GM23338 (cell line): ENCODE results near the gene TLE3. TPM values are rescaled to one million over a fixed set of nuclear protein-coding genes. Genes with fewer than 3 reads are reported as not detected.

Experiments
- ATAC-seq: fragments of 200-7000 bp; cut with Tn5 transposase; 3 replicates; pipeline ENCODE4 v1.9.1; 2020
- DNase-seq: peaks from one replicate; pipeline ENCODE4 v3.0.0-alpha.2; 2015; ENCODE audit warnings: low spot score
- H2AFZ ChIP-seq: fragments of 200-600 bp; sonication (generic); 2 replicates; pipeline ENCODE4 v1.8.0; 2016; ENCODE audit warnings: antibody characterized with exemption, mild to moderate bottlenecking, moderate library complexity
- H3F3A ChIP-seq: fragments of 200-600 bp; sonication (generic); replicated peaks from 2 replicates; pipeline ENCODE4 v1.8.0; 2017; ENCODE audit warnings: antibody characterized with exemption, mixed run types, low read depth
- H3K27ac ChIP-seq: fragments of 200-600 bp; sonication (generic); 2 replicates; pipeline ENCODE4 v1.6.1; 2016; ENCODE audit warnings: low read depth
- H3K27me3 ChIP-seq: fragments of 200-600 bp; sonication (generic); 2 replicates; pipeline ENCODE4 v1.8.0; 2016; ENCODE audit warnings: mild to moderate bottlenecking, mixed run types, moderate library complexity; ENCODE audit not compliant: insufficient read depth
- H3K36me3 ChIP-seq: fragments of 200-600 bp; sonication (generic); 2 replicates; pipeline ENCODE4 v1.8.0; 2016; ENCODE audit warnings: mild to moderate bottlenecking; ENCODE audit not compliant: insufficient read depth
- H3K4me1 ChIP-seq: fragments of 200-600 bp; sonication (generic); 2 replicates; pipeline ENCODE4 v1.8.0; 2016; ENCODE audit warnings: mild to moderate bottlenecking, moderate library complexity; ENCODE audit not compliant: insufficient read depth
- H3K4me2 ChIP-seq: fragments of 200-600 bp; sonication (generic); 2 replicates; pipeline ENCODE4 v1.7.1; 2017; ENCODE audit warnings: mixed run types
- H3K4me3 ChIP-seq: fragments of 200-600 bp; sonication (generic); 2 replicates; pipeline ENCODE4 v1.6.1; 2016; ENCODE audit warnings: mixed run types
- H3K79me2 ChIP-seq: fragments of 200-600 bp; sonication (generic); replicated peaks from 2 replicates; pipeline ENCODE4 v1.8.0; 2017; ENCODE audit warnings: mild to moderate bottlenecking; ENCODE audit not compliant: insufficient read depth
- H3K9me2 ChIP-seq: fragments of 200-600 bp; sonication (generic); 2 replicates; pipeline ENCODE4 v1.8.0; 2017; ENCODE audit not compliant: insufficient read depth
- H4K20me1 ChIP-seq: fragments of 200-600 bp; sonication (generic); replicated peaks from 2 replicates; pipeline ENCODE4 v1.8.0; 2017; ENCODE audit warnings: mild to moderate bottlenecking; ENCODE audit not compliant: insufficient read depth
- H3K27ac Mint-ChIP-seq: 2 replicates; pipeline ENCODE4 v1.8.0; 2020; ENCODE audit warnings: inconsistent platforms, mild to moderate bottlenecking, moderate library complexity, mixed read lengths
- H3K27me3 Mint-ChIP-seq: 3 replicates; pipeline ENCODE4 v1.8.0; 2022; ENCODE audit warnings: low read depth, mild to moderate bottlenecking, moderate library complexity, mixed read lengths, inconsistent platforms; ENCODE audit not compliant: insufficient read depth, poor library complexity
- H3K36me3 Mint-ChIP-seq: 3 replicates; pipeline ENCODE4 v1.8.0; 2021; ENCODE audit warnings: low read depth, mild to moderate bottlenecking, inconsistent platforms, moderate library complexity, mixed read lengths
- H3K4me1 Mint-ChIP-seq: 3 replicates; pipeline ENCODE4 v1.8.0; 2020; ENCODE audit warnings: mild to moderate bottlenecking, inconsistent platforms, mixed read lengths
- H3K4me3 Mint-ChIP-seq: 3 replicates; pipeline ENCODE4 v1.8.0; 2021; ENCODE audit warnings: moderate library complexity, mild to moderate bottlenecking, inconsistent platforms, mixed read lengths
- H3K9me3 Mint-ChIP-seq: 3 replicates; pipeline ENCODE4 v1.8.0; 2020; ENCODE audit warnings: moderate library complexity, mild to moderate bottlenecking, inconsistent platforms, mixed read lengths
- CREB1 ChIP-seq: fragments of 250-450 bp; sonication (Bioruptor Pico); IDR thresholded peaks from 2 replicates; pipeline ENCODE4 v1.5.0; 2020; ENCODE audit warnings: low read depth, mild to moderate bottlenecking, moderate library complexity
- CTCF ChIP-seq, 2 experiments: fragments of 200-600 bp in 1 of 2; sonication (generic) in 1 of 2; conservative IDR thresholded peaks; 2 replicates each; pipeline versions ENCODE4 v1.5.1 to v1.6.1; 2016 to 2017; ENCODE audit warnings: antibody characterized with exemption in 2 of 2, low read depth in 2 of 2, mild to moderate bottlenecking in 2 of 2, moderate library complexity in 1 of 2
- ETS1 ChIP-seq: IDR thresholded peaks from 2 replicates; pipeline ENCODE4 v1.6.1; 2016; ENCODE audit warnings: antibody characterized with exemption
- EZH2 ChIP-seq: fragments of 200-600 bp; sonication (generic); IDR thresholded peaks from one replicate; pipeline ENCODE4 v1.8.0; 2017; ENCODE audit warnings: antibody characterized with exemption, mild to moderate bottlenecking, low read depth; ENCODE audit not compliant: unreplicated experiment
- EZH2phosphoT487 ChIP-seq: fragments of 200-600 bp; sonication (generic); IDR thresholded peaks from one replicate; pipeline ENCODE4 v1.8.1; 2018; ENCODE audit warnings: antibody characterized with exemption; ENCODE audit not compliant: unreplicated experiment
- JUNB ChIP-seq: IDR thresholded peaks from one replicate; pipeline ENCODE4 v1.6.1; 2016; ENCODE audit warnings: antibody characterized with exemption; ENCODE audit not compliant: unreplicated experiment
- NANOG ChIP-seq: IDR thresholded peaks from 2 replicates; pipeline ENCODE4 v1.6.1; 2016; ENCODE audit warnings: antibody characterized with exemption, borderline replicate concordance
- POLR2AphosphoS5 ChIP-seq: IDR thresholded peaks from 2 replicates; pipeline ENCODE4 v1.6.1; 2016; ENCODE audit warnings: antibody characterized with exemption, low read depth
- STAT1 ChIP-seq: IDR thresholded peaks from one replicate; pipeline ENCODE4 v1.6.1; 2016; ENCODE audit warnings: antibody characterized with exemption; ENCODE audit not compliant: unreplicated experiment
- ZNF114 ChIP-seq: fragments of 250-450 bp; sonication (Bioruptor Pico); IDR thresholded peaks from 2 replicates; pipeline ENCODE4 v1.5.0; 2020; ENCODE audit warnings: mild to moderate bottlenecking, moderate library complexity
- ZNF331 ChIP-seq: fragments of 250-450 bp; sonication (Bioruptor Pico); IDR thresholded peaks from 2 replicates; pipeline ENCODE4 v1.5.0; 2020; ENCODE audit warnings: low read depth, mild to moderate bottlenecking, moderate library complexity
- polyA plus RNA-seq: library from polyadenylated mRNA; unstranded; fragments of >200 nt; fragmentation: Nextera tagmentation; extraction: Ambion mirVana; gene quantifications from 2 replicates; pipeline ENCODE4 v1.2.1, GENCODE V29; 2016
- total RNA-seq: library from RNA; depleted of rRNA; stranded (reverse); fragments of >200 nt; shearing (Covaris generic); gene quantifications from 2 replicates; pipeline ENCODE4 v1.2.3, GENCODE V29; 2014
- TF ChIP-seq, protein P1 (sequence below): IDR thresholded peaks from one replicate; pipeline ENCODE4 v1.6.1; 2018; ENCODE audit warnings: antibody characterized with exemption; ENCODE audit not compliant: unreplicated experiment
- TF ChIP-seq, protein P2 (sequence below): fragments of 250-450 bp; sonication (Bioruptor Pico); IDR thresholded peaks from 2 replicates; pipeline ENCODE4 v1.5.0; 2020; ENCODE audit warnings: mild to moderate bottlenecking, moderate library complexity

The TLE3 gene
- total and polyA plus RNA-seq, 2 experiments from 2014 or later = 10.4 to 79.5 TPM

DNA sequence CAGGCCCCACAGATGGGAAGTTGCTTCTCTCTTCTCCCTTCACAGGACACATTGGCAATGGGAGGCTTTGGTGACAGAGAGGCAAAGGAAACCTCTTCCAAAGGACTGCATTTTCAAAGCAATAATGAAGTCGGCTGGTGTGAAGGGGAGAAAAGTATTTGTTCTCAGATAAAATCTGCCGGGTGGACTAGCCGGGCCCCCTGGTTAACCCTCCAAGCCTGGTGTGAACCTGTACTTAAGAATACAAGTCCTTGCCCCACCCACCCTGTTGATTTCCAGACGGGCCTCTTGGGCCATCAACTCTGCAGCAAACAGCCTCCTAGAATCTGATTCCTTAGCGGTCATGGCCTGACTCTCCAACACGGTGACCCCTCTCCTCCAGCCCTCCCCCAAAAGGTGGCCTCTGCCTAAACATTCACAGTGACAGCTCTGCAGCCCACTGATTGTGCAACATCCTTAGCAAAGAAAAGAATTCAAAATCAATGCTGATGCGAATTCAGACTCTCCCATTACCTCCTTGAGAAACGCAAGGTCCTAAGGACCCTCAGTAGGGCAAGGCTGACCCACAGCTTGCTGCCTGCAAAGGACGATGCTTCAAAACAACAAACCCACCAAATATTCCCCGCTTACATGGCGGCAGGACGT, 9.9 kb downstream of the TLE3 start:
- Histone ChIP-seq H3K9me2 (no peaks in the 10 kb centered on the region), H2AFZ (no peak overlapping the region), H3K27me3 (peaks cover 20% of the 10 kb centered on the region), H3K4me2 (peak overlapping the region; percentile 73), H3K79me2 (peaks cover 92% of the 10 kb centered on the region), H3K4me3 (0 out of 2 replicates have a peak overlapping the region, but pooled peaks have one; percentile 26), H3K27ac (no peak overlapping the region), H4K20me1 (peaks cover 63% of the 10 kb centered on the region), H3K36me3 (no peaks in the 10 kb centered on the region; the same call in 1 of the 2 replicates), H3K4me1 (peaks cover 82% of the 10 kb centered on the region), H3F3A (no peaks in the 10 kb centered on the region)
- TF ChIP-seq STAT1 (no peak), ETS1 (no peak), NANOG (no peak), ZNF331 (CRISPR knock-in tag) (no peak), CTCF (conservative IDR thresholded peaks at IDR 0.05; ENCODE audit: low read depth in 2 of 2) (no peak), POLR2AphosphoS5 (no peak), ZNF114 (CRISPR knock-in tag) (no peak), EZH2phosphoT487 (no peak), CREB1 (CRISPR knock-in tag) (no peak), JUNB (no peak), EZH2 (no peak)
- TF ChIP-seq, protein P1, sequence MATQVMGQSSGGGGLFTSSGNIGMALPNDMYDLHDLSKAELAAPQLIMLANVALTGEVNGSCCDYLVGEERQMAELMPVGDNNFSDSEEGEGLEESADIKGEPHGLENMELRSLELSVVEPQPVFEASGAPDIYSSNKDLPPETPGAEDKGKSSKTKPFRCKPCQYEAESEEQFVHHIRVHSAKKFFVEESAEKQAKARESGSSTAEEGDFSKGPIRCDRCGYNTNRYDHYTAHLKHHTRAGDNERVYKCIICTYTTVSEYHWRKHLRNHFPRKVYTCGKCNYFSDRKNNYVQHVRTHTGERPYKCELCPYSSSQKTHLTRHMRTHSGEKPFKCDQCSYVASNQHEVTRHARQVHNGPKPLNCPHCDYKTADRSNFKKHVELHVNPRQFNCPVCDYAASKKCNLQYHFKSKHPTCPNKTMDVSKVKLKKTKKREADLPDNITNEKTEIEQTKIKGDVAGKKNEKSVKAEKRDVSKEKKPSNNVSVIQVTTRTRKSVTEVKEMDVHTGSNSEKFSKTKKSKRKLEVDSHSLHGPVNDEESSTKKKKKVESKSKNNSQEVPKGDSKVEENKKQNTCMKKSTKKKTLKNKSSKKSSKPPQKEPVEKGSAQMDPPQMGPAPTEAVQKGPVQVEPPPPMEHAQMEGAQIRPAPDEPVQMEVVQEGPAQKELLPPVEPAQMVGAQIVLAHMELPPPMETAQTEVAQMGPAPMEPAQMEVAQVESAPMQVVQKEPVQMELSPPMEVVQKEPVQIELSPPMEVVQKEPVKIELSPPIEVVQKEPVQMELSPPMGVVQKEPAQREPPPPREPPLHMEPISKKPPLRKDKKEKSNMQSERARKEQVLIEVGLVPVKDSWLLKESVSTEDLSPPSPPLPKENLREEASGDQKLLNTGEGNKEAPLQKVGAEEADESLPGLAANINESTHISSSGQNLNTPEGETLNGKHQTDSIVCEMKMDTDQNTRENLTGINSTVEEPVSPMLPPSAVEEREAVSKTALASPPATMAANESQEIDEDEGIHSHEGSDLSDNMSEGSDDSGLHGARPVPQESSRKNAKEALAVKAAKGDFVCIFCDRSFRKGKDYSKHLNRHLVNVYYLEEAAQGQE = no peak
- TF ChIP-seq, protein P2, sequence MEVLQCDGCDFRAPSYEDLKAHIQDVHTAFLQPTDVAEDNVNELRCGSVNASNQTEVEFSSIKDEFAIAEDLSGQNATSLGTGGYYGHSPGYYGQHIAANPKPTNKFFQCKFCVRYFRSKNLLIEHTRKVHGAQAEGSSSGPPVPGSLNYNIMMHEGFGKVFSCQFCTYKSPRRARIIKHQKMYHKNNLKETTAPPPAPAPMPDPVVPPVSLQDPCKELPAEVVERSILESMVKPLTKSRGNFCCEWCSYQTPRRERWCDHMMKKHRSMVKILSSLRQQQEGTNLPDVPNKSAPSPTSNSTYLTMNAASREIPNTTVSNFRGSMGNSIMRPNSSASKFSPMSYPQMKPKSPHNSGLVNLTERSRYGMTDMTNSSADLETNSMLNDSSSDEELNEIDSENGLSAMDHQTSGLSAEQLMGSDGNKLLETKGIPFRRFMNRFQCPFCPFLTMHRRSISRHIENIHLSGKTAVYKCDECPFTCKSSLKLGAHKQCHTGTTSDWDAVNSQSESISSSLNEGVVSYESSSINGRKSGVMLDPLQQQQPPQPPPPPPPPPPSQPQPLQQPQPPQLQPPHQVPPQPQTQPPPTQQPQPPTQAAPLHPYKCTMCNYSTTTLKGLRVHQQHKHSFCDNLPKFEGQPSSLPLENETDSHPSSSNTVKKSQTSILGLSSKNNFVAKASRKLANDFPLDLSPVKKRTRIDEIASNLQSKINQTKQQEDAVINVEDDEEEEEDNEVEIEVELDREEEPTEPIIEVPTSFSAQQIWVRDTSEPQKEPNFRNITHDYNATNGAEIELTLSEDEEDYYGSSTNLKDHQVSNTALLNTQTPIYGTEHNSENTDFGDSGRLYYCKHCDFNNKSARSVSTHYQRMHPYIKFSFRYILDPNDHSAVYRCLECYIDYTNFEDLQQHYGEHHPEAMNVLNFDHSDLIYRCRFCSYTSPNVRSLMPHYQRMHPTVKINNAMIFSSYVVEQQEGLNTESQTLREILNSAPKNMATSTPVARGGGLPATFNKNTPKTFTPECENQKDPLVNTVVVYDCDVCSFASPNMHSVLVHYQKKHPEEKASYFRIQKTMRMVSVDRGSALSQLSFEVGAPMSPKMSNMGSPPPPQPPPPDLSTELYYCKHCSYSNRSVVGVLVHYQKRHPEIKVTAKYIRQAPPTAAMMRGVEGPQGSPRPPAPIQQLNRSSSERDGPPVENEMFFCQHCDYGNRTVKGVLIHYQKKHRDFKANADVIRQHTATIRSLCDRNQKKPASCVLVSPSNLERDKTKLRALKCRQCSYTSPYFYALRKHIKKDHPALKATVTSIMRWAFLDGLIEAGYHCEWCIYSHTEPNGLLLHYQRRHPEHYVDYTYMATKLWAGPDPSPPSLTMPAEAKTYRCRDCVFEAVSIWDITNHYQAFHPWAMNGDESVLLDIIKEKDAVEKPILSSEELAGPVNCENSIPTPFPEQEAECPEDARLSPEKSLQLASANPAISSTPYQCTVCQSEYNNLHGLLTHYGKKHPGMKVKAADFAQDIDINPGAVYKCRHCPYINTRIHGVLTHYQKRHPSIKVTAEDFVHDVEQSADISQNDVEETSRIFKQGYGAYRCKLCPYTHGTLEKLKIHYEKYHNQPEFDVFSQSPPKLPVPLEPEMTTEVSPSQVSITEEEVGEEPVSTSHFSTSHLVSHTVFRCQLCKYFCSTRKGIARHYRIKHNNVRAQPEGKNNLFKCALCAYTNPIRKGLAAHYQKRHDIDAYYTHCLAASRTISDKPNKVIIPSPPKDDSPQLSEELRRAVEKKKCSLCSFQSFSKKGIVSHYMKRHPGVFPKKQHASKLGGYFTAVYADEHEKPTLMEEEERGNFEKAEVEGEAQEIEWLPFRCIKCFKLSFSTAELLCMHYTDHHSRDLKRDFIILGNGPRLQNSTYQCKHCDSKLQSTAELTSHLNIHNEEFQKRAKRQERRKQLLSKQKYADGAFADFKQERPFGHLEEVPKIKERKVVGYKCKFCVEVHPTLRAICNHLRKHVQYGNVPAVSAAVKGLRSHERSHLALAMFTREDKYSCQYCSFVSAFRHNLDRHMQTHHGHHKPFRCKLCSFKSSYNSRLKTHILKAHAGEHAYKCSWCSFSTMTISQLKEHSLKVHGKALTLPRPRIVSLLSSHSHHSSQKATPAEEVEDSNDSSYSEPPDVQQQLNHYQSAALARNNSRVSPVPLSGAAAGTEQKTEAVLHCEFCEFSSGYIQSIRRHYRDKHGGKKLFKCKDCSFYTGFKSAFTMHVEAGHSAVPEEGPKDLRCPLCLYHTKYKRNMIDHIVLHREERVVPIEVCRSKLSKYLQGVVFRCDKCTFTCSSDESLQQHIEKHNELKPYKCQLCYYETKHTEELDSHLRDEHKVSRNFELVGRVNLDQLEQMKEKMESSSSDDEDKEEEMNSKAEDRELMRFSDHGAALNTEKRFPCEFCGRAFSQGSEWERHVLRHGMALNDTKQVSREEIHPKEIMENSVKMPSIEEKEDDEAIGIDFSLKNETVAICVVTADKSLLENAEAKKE (CRISPR knock-in tag) = no peak
- Mint-ChIP-seq H3K9me3 (no peaks in the 10 kb centered on the region), H3K4me3 (peak overlapping the region; percentile 13; the same call in 2 of the 3 replicates), H3K27ac (no peak overlapping the region), H3K4me1 (peaks cover 94% of the 10 kb centered on the region), H3K36me3 (peaks cover 78% of the 10 kb centered on the region), H3K27me3 (peaks cover 22% of the 10 kb centered on the region)
- no peak for ATAC-seq
- DNase-seq = no peak
